GM06990 (cell line): Measurements from ENCODE around the gene PRKCE.

Source experiments
- DNase-seq: peaks from one replicate; pipeline ENCODE4 v3.0.0-alpha.2; 2011; ENCODE audit not compliant: insufficient read length; ENCODE audit errors: extremely low read depth
- H3K27me3 ChIP-seq: replicated peaks from 2 replicates; pipeline ENCODE4 v1.6.0; 2011; ENCODE audit warnings: low read length; ENCODE audit not compliant: control insufficient read depth, insufficient read depth
- H3K36me3 ChIP-seq: 2 replicates; pipeline ENCODE4 v1.5.1; 2011; ENCODE audit warnings: low read length; ENCODE audit not compliant: control insufficient read depth, insufficient read depth
- H3K4me3 ChIP-seq: replicated peaks from 2 replicates; pipeline ENCODE4 v1.5.1; 2011; ENCODE audit warnings: low read depth, mild to moderate bottlenecking, control low read depth, low read length
- TF ChIP-seq, protein P1 (sequence below): IDR thresholded peaks from 2 replicates; pipeline ENCODE4 v1.5.1; 2011; ENCODE audit warnings: low read length, control low read depth, mild to moderate bottlenecking, inconsistent platforms; ENCODE audit not compliant: insufficient read depth, poor library complexity, severe bottlenecking

The PRKCE gene

DNA sequence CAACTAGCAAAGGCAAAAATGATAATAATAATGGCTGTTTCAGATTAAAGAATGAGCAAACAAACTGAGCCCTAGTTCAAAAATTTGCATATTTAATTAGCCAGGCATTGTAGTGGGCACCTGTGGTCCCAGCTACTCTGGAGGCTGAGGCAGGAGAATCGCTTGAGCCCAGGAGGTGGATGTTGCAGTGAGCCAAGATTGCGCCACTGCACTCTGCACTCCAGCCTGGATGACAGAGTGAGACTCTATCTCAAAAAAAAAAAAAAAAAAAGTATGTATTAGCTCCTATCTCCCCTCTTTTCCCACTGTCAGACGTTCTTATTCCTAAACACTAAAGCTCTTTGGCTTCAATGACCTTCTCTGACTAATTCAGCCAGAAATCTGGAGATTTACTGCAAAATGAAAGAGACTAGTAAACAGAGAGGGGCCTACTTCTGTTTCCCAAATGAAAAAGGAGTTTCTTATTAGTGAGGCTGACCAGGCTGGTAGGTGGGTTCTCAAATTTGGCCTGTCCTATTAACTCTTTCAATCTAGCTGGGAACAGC is 36.5 kb upstream of the PRKCE start:
- Histone ChIP-seq H3K36me3 (no peaks in the 10 kb centered on the region), H3K27me3 (no peaks in the 10 kb centered on the region), H3K4me3 (no peak overlapping the region)
- DNase-seq, result no peak
- TF ChIP-seq, protein P1, sequence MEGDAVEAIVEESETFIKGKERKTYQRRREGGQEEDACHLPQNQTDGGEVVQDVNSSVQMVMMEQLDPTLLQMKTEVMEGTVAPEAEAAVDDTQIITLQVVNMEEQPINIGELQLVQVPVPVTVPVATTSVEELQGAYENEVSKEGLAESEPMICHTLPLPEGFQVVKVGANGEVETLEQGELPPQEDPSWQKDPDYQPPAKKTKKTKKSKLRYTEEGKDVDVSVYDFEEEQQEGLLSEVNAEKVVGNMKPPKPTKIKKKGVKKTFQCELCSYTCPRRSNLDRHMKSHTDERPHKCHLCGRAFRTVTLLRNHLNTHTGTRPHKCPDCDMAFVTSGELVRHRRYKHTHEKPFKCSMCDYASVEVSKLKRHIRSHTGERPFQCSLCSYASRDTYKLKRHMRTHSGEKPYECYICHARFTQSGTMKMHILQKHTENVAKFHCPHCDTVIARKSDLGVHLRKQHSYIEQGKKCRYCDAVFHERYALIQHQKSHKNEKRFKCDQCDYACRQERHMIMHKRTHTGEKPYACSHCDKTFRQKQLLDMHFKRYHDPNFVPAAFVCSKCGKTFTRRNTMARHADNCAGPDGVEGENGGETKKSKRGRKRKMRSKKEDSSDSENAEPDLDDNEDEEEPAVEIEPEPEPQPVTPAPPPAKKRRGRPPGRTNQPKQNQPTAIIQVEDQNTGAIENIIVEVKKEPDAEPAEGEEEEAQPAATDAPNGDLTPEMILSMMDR, result no peak

DNA sequence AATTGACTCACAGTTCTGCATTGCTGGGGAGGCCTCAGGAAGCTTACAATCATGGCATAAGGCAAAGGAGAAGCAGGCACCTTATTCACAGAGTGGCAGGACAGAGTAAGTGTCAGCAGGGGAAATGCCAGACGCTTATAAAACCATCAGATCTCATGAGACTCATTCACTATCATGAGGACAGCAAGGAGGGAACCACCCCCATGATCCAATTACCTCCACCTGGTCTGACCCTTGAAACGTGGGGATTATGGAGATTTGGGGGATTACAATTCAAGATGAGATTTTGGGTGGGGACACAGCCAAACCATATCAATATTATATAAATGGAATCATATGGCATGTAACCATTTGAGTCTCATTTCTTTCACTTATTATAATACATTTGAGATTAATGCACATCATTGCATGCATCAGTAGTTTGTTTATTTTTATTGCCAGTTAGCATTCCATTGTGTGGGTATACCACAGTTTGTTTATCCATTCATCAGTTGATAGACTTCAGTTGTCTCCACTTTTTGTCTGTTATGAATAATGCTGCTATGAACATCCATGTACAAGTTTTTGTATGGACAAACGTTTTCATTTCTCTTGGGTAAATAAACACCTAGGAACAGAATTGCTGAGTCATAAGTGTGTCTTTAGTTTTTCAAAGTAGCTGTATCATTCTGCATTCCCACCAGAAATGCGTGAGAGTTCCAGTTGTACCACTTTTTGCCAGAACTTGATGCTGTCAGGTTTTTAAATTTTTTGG is 34.6 kb upstream of the PRKCE start:
- no peaks in the 10 kb centered on the region for H3K36me3 ChIP-seq
- no peak overlapping the region for H3K4me3 ChIP-seq
- TF ChIP-seq, protein P1, result no peak
- DNase-seq, result no peak
- H3K27me3 ChIP-seq, result no peaks in the 10 kb centered on the region

- Histone ChIP-seq H3K36me3 (no peaks in the 10 kb centered on the region), H3K27me3 (no peaks in the 10 kb centered on the region), H3K4me3 (no peak overlapping the region)
- DNase-seq, result no peak
- TF ChIP-seq, protein P1, result no peak
Measured at GRCh38 chr2:45617496-45617895, 34.0 kb upstream of the PRKCE start.

GRCh38 chr2:45622336-45623075 is 29.0 kb upstream of the PRKCE start:
- no peaks in the 10 kb centered on the region for H3K27me3 ChIP-seq
- no peak overlapping the region for H3K4me3 ChIP-seq
- TF ChIP-seq, protein P1, result no peak
- DNase-seq, result no peak
- no peaks in the 10 kb centered on the region for H3K36me3 ChIP-seq

GRCh38 chr2:45623098-45623497 is 28.4 kb upstream of the PRKCE start:
- TF ChIP-seq, protein P1, result no peak
- no peak for DNase-seq
- Histone ChIP-seq H3K4me3 (no peak overlapping the region), H3K27me3 (no peaks in the 10 kb centered on the region), H3K36me3 (no peaks in the 10 kb centered on the region)
